OCI-LY1 (cell line): ENCODE data around the gene TNS1.

Experiments used
- EZH2 ChIP-seq: fragments of 200-600 bp; sonication (generic), shearing (Covaris generic); IDR thresholded peaks from 2 replicates; pipeline ENCODE4 v1.8.0; 2017; ENCODE audit warnings: borderline replicate concordance, mixed run types, mild to moderate bottlenecking, antibody characterized with exemption, low read length, moderate library complexity, mixed read lengths
- TF ChIP-seq, protein P1 (sequence below): fragments of 200-600 bp; sonication (generic), shearing (Covaris generic); IDR thresholded peaks from 2 replicates; pipeline ENCODE4 v1.5.1; 2017; ENCODE audit warnings: mild to moderate bottlenecking, antibody characterized with exemption, low read length, moderate library complexity, mixed read lengths

- TF ChIP-seq, protein P1, sequence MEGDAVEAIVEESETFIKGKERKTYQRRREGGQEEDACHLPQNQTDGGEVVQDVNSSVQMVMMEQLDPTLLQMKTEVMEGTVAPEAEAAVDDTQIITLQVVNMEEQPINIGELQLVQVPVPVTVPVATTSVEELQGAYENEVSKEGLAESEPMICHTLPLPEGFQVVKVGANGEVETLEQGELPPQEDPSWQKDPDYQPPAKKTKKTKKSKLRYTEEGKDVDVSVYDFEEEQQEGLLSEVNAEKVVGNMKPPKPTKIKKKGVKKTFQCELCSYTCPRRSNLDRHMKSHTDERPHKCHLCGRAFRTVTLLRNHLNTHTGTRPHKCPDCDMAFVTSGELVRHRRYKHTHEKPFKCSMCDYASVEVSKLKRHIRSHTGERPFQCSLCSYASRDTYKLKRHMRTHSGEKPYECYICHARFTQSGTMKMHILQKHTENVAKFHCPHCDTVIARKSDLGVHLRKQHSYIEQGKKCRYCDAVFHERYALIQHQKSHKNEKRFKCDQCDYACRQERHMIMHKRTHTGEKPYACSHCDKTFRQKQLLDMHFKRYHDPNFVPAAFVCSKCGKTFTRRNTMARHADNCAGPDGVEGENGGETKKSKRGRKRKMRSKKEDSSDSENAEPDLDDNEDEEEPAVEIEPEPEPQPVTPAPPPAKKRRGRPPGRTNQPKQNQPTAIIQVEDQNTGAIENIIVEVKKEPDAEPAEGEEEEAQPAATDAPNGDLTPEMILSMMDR, result no peak
- TF ChIP-seq EZH2, result no peak
Observed at GRCh38 chr2:217914878-217915277, 87.9 kb downstream of the TNS1 start.
